ENCODE measurements around the gene CBX4. TPM values are rescaled to one million over a fixed set of nuclear protein-coding genes. Genes with fewer than 3 reads are reported as not detected.

The CBX4 gene
- polyA plus RNA-seq, 1 donor from 2014 or later, result 31.9 TPM

DNA sequence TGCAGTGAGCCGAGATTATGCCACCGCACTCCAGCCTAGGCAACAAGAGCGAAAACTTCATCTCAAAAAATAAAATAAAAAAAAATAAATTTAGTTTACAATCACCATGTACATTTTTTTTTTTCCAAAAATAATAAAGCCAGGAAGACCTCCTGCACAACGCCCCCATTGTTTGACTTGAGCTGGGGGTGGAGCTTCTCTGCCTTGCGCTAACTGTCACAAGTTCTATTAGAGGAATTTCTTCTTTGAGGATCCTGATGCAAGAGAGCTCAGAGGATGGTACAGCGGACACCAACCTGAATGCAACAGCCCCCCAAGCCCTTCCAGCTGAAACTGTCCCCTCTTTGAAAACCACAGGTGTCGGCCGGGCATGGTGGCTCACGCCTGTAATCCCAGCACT, 24.9 kb upstream of the CBX4 start:
- Histone ChIP-seq H3K9me3 (ENCODE audit: low read length) (no peaks in the 10 kb centered on the region), H3K27me3 (ENCODE audit: insufficient read depth, low read depth, low read length) (no peaks in the 10 kb centered on the region), H3K4me2 (ENCODE audit: low read length) (no peak overlapping the region), H3K27ac (ENCODE audit: low read length) (no peak overlapping the region), H4K20me1 (ENCODE audit: insufficient read depth) (no peaks in the 10 kb centered on the region), H3K79me2 (replicated peaks; ENCODE audit: insufficient read depth, low read length) (no peaks in the 10 kb centered on the region), H2AFZ (ENCODE audit: low read depth, low read length) (no peak overlapping the region), H3K9ac (ENCODE audit: low read length) (no peak overlapping the region), H3K36me3 (ENCODE audit: insufficient read depth, low read length) (no peaks in the 10 kb centered on the region), H3K4me3 (ENCODE audit: low read length) (no peak overlapping the region), H3K9me2 (ENCODE audit: insufficient read depth, low read length) (no peaks in the 10 kb centered on the region), H3F3A (ENCODE audit: insufficient read depth, low read length, poor library complexity, severe bottlenecking) (no peaks in the 10 kb centered on the region)
- TF ChIP-seq EP300 (conservative IDR thresholded peaks at IDR 0.05; ENCODE audit: poor library complexity, severe bottlenecking) (no peak), MXI1 (conservative IDR thresholded peaks at IDR 0.05; ENCODE audit: poor library complexity, severe bottlenecking) (no peak), RAD21 (conservative IDR thresholded peaks at IDR 0.05) (no peak), EZH2 (IDR thresholded peaks at IDR 0.05; ENCODE audit: borderline replicate concordance, insufficient read depth, low read length, poor library complexity, severe bottlenecking) (no peak), TAF1 (IDR thresholded peaks at IDR 0.05; ENCODE audit: low read depth) (no peak), POLR2AphosphoS5 (IDR thresholded peaks at IDR 0.05) (no peak), SMC3 (conservative IDR thresholded peaks at IDR 0.05; ENCODE audit: poor library complexity) (no peak)
- TF ChIP-seq, protein P1, sequence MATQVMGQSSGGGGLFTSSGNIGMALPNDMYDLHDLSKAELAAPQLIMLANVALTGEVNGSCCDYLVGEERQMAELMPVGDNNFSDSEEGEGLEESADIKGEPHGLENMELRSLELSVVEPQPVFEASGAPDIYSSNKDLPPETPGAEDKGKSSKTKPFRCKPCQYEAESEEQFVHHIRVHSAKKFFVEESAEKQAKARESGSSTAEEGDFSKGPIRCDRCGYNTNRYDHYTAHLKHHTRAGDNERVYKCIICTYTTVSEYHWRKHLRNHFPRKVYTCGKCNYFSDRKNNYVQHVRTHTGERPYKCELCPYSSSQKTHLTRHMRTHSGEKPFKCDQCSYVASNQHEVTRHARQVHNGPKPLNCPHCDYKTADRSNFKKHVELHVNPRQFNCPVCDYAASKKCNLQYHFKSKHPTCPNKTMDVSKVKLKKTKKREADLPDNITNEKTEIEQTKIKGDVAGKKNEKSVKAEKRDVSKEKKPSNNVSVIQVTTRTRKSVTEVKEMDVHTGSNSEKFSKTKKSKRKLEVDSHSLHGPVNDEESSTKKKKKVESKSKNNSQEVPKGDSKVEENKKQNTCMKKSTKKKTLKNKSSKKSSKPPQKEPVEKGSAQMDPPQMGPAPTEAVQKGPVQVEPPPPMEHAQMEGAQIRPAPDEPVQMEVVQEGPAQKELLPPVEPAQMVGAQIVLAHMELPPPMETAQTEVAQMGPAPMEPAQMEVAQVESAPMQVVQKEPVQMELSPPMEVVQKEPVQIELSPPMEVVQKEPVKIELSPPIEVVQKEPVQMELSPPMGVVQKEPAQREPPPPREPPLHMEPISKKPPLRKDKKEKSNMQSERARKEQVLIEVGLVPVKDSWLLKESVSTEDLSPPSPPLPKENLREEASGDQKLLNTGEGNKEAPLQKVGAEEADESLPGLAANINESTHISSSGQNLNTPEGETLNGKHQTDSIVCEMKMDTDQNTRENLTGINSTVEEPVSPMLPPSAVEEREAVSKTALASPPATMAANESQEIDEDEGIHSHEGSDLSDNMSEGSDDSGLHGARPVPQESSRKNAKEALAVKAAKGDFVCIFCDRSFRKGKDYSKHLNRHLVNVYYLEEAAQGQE (IDR thresholded peaks at IDR 0.05; ENCODE audit: borderline replicate concordance), result no peak
- TF ChIP-seq, protein P2, sequence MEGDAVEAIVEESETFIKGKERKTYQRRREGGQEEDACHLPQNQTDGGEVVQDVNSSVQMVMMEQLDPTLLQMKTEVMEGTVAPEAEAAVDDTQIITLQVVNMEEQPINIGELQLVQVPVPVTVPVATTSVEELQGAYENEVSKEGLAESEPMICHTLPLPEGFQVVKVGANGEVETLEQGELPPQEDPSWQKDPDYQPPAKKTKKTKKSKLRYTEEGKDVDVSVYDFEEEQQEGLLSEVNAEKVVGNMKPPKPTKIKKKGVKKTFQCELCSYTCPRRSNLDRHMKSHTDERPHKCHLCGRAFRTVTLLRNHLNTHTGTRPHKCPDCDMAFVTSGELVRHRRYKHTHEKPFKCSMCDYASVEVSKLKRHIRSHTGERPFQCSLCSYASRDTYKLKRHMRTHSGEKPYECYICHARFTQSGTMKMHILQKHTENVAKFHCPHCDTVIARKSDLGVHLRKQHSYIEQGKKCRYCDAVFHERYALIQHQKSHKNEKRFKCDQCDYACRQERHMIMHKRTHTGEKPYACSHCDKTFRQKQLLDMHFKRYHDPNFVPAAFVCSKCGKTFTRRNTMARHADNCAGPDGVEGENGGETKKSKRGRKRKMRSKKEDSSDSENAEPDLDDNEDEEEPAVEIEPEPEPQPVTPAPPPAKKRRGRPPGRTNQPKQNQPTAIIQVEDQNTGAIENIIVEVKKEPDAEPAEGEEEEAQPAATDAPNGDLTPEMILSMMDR (IDR thresholded peaks at IDR 0.05; ENCODE audit: poor library complexity, severe bottlenecking), result no peak

DNA sequence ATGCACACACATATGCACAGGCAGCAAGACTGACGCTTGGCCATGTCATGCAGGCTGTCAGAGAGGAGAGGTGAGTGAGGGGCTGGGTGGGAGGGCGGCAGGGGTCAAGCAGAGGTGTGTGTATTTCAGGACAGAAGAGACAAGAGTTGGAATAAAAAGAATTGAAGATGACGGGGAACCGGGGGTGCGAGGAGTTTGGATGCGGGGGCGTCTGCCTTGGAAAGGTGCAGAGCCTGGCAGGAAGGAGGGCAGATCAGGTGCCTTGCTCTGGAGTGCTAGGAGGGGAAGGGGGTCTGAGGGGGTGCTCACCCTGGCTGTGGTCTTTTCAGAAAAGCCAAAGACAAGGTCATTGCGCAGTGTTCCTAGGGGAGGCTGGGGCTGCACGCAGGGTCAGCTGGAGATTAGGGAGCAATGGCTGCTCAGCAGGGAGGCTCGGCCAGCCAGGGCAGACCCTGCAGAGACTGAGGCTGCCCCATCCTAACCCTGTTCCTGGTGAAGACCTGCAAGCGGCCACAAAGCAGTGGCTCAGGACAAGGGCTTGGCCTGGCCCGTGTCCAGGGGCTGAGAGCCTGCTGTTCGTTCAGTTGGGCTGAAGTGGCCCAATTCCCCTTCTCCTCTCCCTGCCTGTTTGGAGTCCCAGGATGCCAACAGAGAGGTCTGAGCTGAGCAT, 23.7 kb upstream of the CBX4 start:
- H2AFZ ChIP-seq (ENCODE audit: low read depth, low read length), result no peak overlapping the region
- H3K4me3 ChIP-seq (ENCODE audit: low read length), result no peak overlapping the region
- H3K9me2 ChIP-seq (ENCODE audit: insufficient read depth, low read length), result no peaks in the 10 kb centered on the region
- no peaks in the 10 kb centered on the region for H3K27me3 ChIP-seq (ENCODE audit: insufficient read depth, low read depth, low read length)
- H3F3A ChIP-seq (ENCODE audit: insufficient read depth, low read length, poor library complexity, severe bottlenecking), result no peaks in the 10 kb centered on the region
- H3K4me2 ChIP-seq (ENCODE audit: low read length), result no peak overlapping the region
- H3K36me3 ChIP-seq (ENCODE audit: insufficient read depth, low read length), result no peaks in the 10 kb centered on the region
- H3K27ac ChIP-seq (ENCODE audit: low read length), result no peak overlapping the region
- TF ChIP-seq POLR2AphosphoS5 (IDR thresholded peaks at IDR 0.05) (no peak), RAD21 (conservative IDR thresholded peaks at IDR 0.05) (no peak), EZH2 (IDR thresholded peaks at IDR 0.05; ENCODE audit: borderline replicate concordance, insufficient read depth, low read length, poor library complexity, severe bottlenecking) (no peak), MXI1 (conservative IDR thresholded peaks at IDR 0.05; ENCODE audit: poor library complexity, severe bottlenecking) (no peak), SMC3 (conservative IDR thresholded peaks at IDR 0.05; ENCODE audit: poor library complexity) (no peak), EP300 (conservative IDR thresholded peaks at IDR 0.05; ENCODE audit: poor library complexity, severe bottlenecking) (no peak), TAF1 (IDR thresholded peaks at IDR 0.05; ENCODE audit: low read depth) (no peak)
- TF ChIP-seq, protein P2 (IDR thresholded peaks at IDR 0.05; ENCODE audit: poor library complexity, severe bottlenecking), result no peak
- H4K20me1 ChIP-seq (ENCODE audit: insufficient read depth), result no peaks in the 10 kb centered on the region
- no peak overlapping the region for H3K9ac ChIP-seq (ENCODE audit: low read length)
- no peaks in the 10 kb centered on the region for H3K9me3 ChIP-seq (ENCODE audit: low read length)
- no peaks in the 10 kb centered on the region for H3K79me2 ChIP-seq (replicated peaks; ENCODE audit: insufficient read depth, low read length)
